Measurements from ENCODE around the gene NPAS3.

NPAS3 gene

DNA sequence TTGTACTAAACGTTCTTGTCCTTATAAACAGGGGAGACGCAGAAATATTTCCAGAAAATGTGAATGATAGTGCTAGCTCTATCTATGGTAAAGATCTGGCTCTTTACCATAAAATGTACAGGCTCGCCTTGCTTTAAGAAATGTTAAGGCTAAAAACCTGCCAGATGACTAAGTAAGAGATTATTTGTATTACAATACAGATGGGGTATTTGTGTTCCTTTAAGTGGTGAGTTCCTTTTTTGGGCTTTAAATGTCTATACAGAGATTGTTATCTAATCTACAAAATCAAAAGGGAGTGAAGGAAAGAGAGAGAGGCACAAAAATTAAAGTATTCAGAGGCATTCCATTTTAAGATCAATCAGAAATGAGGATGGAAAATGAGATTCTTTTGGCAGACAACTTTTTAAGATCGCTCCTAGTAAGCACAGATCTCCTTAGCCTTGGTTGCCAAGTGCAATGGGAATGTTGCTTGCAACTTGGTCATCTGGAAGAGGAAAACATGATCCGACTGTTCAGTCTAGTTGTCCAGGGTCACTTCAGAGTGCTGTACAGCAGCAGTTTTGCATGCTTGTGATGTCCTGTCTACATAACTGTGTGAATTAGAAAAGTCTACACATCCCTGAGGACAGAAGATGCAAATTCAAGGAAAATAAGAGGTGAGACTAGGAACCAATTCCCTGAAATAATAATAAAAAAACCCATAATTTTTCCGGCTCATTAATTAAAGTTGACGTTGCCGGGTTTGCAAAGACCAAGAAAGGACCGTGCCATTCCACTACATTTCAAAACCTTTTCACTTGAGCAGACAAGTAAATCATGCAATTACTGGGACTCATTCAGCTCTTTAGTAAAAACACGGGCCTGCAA, 631.4 kb downstream of the NPAS3 start:
- no peak for DNase-seq (ENCODE audit: low read depth in 2 of 2, low spot score in 1 of 2)

DNA sequence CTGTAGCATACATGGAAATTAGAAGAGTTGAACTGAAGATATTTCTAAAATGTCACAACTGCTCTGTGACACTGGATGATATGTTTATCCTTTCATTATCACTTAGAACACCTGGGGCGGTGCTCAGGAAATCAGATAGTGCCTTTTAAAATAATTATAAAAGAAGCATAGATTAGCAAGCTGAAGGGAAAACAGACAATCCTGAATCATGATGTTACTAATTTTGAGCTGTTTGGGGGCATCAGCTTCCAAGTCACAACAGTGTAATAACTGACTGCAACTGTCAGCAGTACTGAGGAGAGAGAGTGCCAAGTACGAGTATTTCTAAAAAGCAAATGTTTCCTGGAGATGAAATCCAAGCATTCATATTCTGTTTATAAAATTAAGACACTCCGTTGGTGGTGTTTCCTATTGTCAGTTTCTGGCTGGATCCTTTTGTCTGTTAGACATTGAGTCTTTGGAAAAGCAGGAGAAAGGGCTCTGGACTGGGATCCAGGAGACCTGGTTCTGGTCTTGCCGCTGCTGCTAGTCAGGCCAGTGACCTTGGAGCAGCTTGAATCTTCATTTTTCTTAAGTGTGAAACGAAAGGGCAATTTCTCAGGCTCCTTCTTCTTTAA, 632.1 kb downstream of the NPAS3 start:
- no peak for DNase-seq (ENCODE audit: low read depth in 2 of 2, low spot score in 1 of 2)

DNA sequence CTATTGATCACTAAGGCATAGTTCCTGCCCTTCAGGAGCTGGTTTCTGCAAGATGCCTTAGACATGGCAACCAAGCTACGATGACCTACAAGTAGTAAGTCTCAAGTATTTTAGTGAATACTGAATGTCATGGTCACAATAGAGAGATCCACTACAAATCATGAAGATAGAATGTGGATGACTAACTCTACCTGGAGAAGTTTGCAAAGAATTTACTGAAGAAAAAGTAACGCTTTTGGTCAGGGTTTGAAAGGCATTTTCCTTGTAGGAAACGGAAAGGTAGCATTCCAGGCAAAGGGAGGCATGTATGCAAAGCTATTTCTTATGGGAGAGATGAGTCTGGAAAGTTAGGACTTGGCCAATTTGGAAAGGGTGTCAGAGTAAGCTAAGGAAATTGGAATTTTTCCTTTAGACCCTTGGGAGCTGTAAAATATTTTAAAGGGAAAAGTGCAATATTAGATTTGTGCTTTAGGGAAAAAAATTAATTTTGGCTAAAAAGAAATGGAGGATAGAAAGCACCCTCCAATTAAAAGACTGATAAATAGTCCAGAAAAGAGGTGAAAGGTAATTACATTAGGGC, 634.7 kb downstream of the NPAS3 start:
- no peak for DNase-seq (ENCODE audit: low read depth in 2 of 2, low spot score in 1 of 2)

DNA sequence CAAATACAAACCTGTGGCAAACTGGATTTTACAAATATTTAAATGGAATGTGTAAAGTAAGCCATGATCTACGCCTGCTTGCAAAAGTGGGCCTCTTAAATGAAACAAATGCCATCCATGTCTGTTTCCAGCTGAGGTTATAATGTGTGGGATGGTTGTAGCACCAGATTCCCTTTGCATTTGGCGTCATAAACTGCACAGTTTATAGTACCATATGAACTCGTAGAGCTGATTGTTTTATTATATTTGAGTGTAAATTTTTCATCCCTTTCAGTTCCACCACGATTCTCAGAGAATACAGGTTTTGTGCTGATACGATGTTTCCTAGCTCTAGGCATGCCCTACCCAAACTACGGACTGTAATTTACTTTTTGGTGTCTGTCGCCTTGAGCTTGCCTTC, 637.3 kb downstream of the NPAS3 start:
- no peak for DNase-seq (ENCODE audit: low read depth in 2 of 2, low spot score in 1 of 2)

DNA sequence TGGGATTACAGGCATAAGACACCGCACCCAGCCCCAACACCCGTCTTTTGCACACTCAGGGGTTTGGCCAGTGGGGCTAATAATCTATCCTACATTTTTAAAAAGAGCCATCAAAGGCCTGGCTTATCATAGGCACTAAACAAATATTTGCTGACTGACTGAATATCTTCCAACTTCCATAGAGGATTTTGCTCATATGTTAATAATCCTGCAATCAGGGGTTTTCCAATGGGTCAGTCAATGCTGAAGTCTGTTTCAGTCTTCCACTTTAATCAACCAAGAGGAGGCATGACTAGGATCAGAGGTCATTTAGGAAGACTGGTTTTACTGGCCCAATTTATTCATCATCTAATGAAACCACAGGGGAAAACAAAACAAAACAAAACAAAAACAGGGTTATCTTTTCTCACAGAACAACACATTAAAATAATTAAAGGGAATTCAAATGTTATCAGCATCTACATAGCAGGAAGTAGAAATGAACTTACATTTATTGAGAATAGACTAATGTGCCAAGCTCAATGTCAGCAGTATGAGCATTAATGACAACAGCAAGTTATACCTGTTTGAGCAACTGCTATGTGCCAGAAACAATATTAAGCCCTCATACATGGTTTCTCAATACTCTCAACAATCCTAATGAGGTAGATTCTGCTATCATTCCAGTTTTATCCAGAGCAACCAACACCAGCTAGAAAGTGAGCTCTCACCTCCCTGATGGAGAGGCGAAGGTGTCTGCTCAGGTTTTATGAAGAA, 640.0 kb downstream of the NPAS3 start:
- DNase-seq (ENCODE audit: low read depth in 2 of 2, low spot score in 1 of 2), result no peak

DNA sequence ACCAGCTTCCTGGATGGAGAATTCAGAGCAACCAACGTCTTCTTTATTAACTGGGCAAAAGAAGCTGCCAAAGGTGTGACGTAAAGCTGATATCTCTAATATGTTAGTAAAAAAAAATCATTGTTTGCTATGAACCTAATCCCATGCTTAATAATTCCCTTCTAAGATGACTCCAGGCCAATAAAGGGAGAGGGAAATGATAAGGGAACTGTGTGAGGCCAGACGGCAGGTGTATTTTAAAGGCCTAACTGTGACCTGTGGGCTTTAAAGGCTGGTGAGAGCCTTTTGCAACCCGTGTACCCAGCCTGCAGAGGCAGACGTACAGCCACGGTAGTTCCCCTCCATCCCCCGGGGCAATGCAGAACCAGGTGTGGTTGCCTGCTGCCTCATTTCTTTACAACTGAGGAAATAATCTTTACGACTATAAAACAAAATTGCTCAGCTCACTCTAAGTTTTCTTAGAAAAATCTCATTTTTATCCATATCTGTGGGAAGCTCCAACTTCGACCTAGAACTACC, 641.6 kb downstream of the NPAS3 start:
- DNase-seq (ENCODE audit: low read depth in 2 of 2, low spot score in 1 of 2), result no peak

DNA sequence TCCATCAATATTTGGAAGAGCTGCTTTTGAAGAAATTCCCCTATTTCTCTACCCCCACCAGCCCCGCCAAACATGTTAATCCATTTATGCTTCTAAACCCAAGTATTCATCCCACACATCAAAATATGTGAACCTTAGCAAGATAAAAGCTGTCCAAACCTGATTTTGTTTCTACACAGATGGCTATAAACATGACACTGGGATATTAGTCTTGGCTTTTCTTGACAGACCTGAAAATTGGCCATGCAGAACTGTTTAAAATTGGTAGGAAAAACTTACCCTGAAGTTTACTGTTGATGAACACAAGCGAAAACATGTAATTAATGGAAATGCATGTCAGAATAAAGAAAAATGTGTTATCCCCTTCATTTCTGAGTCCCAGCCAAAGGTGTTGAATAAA, 642.2 kb downstream of the NPAS3 start:
- no peak for DNase-seq (ENCODE audit: low read depth in 2 of 2, low spot score in 1 of 2)

DNA sequence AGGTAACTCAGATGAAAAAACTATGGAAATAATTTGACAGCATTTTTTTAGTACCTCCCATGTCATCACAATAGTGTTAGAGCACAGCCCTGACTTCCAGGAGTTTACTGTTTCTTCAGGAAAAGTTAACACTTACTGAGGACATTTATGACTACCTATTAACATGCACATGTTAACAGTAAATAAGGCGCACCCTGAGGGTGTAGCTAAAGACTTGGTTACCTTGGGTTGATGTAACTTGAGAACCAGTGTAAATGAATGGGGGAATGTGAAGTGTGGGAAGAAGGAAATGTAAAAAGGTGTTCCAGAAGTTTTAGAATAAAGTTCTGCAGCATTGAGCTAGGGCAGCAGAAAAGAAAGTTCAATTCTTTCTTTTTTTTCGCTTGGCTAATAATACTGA, 646.0 kb downstream of the NPAS3 start:
- no peak for DNase-seq (ENCODE audit: low read depth in 2 of 2, low spot score in 1 of 2)

DNA sequence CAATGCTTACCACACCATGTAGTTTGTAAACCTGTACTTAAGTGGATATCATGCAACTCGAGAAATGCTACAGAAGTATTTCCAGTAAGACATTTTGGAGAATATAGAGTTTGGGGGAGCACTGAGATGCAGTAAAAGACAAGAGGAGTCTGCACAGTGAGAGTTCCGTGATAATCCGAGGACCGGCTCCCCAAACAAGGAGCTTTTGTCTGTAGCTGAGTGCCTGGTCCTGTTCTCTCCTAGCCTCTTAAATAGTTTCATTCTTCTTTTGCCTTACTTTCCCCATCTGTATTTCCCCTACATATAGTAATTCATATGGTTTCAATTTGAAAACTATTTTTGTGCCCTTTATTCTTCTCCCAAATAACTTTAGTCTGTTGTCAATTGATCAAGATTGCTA, 648.1 kb downstream of the NPAS3 start:
- no peak for DNase-seq (ENCODE audit: low read depth in 2 of 2, low spot score in 1 of 2)

DNA sequence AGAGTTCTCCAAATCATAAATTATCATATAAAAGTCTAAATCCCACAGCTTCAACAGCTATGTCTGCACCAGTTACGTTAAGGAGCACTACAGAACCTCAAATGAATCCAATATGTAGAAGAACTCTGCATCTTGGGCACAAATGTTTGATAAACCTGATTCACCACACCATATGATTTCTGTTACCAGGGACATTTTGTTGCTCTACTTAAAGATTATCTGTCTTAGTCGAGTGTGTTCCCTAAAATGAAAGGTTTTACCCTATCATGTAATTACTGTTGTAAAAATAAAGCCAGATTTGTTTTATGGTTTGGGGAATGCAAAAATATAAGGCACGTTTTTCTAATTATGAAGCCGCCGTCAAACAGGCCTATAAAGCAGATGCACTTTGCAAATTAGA, 649.1 kb downstream of the NPAS3 start:
- no peak for DNase-seq (ENCODE audit: low read depth in 2 of 2, low spot score in 1 of 2)

DNA sequence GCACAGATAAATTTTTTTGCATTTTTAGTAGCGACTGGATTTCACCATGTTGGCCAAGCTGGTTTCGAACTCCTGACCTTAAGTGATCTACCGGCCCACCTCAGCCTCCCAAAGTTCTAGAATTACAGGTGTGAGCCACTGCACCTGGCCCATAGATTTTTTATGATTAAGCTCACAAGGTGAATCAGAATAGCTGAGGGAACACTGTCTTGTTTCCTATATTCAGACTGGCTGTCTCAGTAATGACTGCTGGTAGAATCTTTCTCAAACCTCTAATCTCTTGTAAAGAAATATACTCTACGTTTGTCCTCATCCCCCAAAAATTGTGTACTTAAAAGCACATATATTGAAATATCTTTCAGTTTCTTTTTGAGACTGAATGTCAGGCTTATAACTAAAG, 650.1 kb downstream of the NPAS3 start:
- no peak for DNase-seq (ENCODE audit: low read depth in 2 of 2, low spot score in 1 of 2)

DNA sequence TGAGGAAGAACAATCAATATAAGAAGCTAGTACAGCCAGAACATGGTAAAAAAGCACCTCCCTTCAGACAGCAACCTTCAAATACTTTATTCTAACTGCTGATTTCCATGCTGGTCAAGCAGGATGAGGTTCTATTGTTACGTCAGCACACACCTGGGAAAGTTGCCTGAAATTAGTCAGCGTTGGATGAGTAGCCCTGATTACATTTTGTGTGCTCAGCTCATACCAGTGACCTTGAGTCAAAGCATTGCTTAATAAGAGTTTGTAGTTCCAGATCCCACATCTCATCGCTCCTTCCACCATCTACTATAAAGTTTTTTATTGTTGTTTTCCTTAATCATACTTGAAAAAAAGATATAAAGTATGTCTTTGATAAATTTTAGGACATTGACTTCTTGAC, 650.7 kb downstream of the NPAS3 start:
- DNase-seq (ENCODE audit: low read depth in 2 of 2, low spot score in 1 of 2), result no peak

DNA sequence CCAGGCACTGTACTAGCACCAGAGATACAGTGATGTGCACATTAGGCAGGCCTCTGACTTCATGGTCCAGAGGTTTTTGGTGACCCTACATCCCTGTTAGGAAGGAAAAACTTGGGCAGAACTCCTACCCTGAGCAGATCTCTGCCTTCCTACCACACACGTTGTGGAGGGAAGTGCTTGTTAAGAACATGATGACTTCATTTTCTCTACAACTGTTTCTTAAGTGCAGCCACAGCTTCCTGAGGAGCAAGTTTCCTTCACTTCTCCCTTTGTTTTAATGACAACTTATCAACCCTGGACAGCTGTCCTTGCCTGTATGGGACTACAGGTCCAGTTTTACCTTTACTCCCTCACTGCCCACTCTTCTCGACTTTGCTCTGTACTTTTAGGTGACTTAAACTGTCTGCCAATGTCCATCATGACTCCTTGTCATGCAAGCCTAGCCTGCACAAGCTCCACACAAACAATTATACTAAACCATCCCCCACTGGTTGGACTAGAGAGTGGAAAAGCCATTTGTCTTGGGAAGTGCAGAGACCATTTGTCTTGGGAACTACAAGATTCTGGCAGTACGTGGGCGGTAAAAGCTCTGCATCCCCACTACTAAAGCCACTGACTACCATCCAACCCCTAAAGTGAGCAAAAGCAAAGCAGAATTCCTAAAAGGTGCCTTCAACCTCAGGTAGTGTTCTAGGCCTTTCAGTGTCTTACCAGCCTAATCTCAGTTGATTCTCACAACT, 652.4 kb downstream of the NPAS3 start:
- DNase-seq (ENCODE audit: low read depth in 2 of 2, low spot score in 1 of 2), result no peak

DNA sequence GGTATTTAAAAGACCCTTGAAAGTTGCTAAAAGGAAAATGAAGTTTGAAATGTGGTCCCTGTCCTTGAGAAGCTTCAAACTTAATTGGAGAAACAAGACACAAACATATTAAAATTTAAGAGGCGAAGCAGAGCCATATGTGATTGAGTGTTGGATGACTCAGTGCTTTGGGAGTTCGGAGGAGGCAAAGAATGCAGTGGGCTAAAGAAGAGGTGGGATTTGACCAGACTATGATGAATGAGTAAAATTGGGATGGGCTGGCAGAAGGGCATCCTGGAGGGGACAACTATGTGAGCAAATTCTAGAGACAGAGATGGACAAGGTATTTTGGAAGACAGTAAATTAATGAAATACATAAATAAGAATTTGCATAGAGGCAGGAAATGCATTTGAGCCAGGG, 653.6 kb downstream of the NPAS3 start:
- DNase-seq (ENCODE audit: low read depth in 2 of 2, low spot score in 1 of 2), result no peak

DNA sequence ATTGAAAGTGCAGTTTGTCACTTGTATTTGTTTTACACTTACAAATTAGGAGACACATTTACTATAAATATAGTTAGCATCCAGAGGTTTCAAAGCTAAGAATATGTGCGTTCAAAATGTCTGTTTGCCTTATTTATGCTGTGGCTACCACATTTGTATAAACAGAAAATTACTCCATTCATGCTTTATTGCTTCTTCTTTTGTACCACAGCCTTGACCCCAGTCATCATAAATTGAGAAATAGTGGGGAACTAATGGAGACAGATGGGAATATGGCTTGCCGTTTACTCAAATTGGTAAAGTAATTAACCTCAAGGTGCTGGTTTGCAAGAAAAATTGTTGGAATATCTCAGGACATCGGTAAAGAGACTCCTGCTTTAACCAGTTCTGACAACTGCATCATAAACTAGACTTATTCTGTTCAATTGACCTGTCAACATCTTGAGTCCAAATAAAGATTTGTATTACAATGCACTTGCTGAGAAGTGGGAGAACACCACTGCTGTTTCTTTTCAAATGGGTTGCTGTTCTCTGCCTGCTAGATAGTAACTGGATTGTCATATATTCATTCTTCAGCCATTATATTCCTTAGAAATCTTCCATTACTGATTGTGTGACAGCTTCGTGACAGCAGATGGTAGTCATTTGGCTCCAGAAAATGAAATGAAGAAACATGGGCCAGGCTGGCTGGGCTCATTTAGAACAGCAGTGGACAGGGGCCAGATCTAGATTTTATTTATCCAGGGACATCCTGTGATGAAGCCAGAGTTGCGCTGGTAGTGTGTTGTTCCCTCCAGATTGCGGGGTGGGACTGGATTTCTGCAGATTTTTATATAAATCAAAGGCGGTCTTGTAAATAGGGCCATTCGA, 657.8 kb downstream of the NPAS3 start:
- DNase-seq (ENCODE audit: low read depth in 2 of 2, low spot score in 1 of 2), result no peak

DNA sequence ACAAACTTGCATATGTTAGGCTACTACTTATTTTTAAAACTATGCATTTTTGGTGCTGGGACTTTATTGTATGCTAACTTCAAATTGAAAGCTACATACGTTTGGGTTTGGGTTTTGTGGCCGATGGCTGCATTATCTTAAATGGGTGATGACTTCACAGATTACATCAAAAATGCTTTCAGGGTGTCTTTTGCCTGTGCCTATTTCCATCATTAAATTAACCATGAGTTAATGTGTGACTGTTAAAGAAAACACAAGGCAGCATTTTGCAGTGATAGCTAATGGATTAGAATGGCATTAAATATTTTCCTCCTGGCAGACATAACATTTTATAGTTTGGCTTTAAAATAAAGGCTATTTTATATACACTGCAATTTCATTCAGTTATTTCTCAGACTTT, 659.9 kb downstream of the NPAS3 start:
- DNase-seq (ENCODE audit: low read depth in 2 of 2, low spot score in 1 of 2), result no peak

DNA sequence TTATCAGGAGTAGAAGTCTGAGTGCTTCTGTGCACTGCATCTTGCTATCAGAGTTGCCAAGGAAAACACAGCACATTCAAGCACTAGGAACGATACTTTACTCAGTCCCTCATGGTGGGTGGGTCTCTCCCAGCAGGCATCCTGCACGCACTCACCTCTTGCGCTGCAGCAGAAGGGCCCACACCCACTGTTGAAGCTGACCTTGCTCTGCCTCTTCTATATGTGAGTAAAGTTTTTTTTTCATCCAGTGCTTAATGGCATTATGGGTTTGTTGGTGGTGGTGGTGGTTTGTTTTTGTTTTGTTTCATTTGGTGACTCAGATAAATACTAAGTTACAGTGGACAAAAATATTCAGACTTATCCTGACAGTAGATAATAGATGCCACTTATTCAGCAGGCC, 663.7 kb downstream of the NPAS3 start:
- DNase-seq (ENCODE audit: low read depth in 2 of 2, low spot score in 1 of 2), result no peak

DNA sequence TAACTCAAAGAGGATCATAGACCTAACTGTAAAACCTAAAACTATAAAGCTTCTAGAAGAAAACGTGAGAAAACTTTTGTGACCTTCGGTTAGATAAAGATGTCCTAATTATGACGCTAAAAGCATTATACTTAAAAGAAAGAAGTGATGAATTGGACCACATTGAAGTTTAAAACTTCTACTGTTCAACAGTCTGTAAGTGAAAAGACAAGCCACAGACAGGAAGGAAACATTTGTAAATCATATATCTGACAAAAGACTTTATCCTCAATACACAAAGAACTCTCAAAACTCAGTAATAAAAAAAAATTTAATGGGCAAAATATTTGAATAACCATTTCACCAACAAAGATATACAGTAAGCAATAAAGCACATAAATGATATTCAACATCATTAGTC, 667.9 kb downstream of the NPAS3 start:
- DNase-seq (ENCODE audit: low read depth in 2 of 2, low spot score in 1 of 2), result no peak

DNA sequence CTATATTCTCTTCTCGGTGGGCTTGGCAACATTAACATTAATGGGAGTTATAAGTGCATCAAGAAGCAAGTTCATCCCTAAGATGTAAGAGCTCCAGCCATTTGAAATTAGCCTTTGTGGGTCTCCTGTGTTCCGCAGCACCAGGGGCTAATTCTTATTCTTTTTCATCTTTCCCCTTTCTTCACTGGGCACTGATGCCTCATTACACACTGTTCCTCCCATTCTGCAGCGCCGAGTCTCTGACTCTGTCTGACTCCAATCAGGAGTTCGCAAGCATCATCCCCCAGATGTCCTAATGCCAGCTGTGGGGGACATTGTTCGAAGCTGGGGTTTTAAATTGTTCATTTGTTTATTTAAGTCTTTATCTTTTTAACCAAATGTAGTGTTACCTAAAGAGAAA, 670.9 kb downstream of the NPAS3 start:
- DNase-seq (ENCODE audit: low read depth in 2 of 2, low spot score in 1 of 2), result no peak

DNA sequence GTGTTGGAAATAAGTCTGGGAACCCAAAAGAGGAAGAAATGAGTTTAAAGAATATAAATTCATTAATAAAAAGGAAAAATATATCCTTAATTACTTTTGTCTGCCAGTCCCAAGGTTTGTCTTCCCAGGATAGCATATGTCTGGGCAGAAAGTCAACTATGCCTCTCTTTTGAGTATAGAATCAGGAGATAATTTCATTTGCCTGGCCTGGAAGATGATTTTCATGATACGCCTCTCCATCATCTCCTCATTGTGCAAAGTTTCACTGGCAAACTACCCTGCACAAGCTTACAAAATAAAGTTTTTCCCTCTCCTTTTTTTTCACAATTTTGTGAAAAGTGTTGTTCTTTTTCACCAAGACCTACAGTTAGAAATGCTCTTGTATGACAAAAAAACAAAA, 671.4 kb downstream of the NPAS3 start:
- no peak for DNase-seq (ENCODE audit: low read depth in 2 of 2, low spot score in 1 of 2)
